Endothelial cell of umbilical vein (primary cell): ENCODE data around the gene KBTBD13. TPM values are rescaled to one million over a fixed set of nuclear protein-coding genes. Genes with fewer than 3 reads are reported as not detected.

Experiments
- BruUV-seq: library from RNA; stranded (reverse); fragments of 400-500 nt; replicated peaks from 2 replicates; lab custom pipeline; 2021; lab: Mats Ljungman, UMichigan
- CTCF ChIA-PET: fragments of 300-600, 350-600 bp; sonication (Branson Sonifier 250); formaldehyde crosslinking; loops from one replicate; lab custom pipeline; 2021; ENCODE audit warnings: antibody characterized with exemption, inconsistent platforms; lab: Charles Lee
- POLR2A ChIA-PET: fragments of 300-600, 350-600 bp; sonication (Branson Sonifier 250); formaldehyde crosslinking; loops from one replicate; lab custom pipeline; 2021; ENCODE audit warnings: antibody characterized with exemption, inconsistent platforms; lab: Charles Lee
- DNase-seq: peaks from one replicate; pipeline ENCODE4 v3.0.0-alpha.2; 2011; ENCODE audit warnings: low read depth, low spot score
- FAIRE-seq: peaks from 2 replicates; lab custom pipeline; 2011; peaks lifted over from hg19 to GRCh38; lab: Jason Lieb, UNC
- H2AFZ ChIP-seq: 2 replicates; pipeline ENCODE4 v1.6.0; 2012; ENCODE audit warnings: low read depth, low read length, control low read depth, inconsistent platforms
- H3K27ac ChIP-seq: 2 replicates; pipeline ENCODE4 v1.5.1; 2011; ENCODE audit warnings: low read depth, mild to moderate bottlenecking, control low read depth, low read length, moderate library complexity; ENCODE audit not compliant: insufficient read depth
- H3K27me3 ChIP-seq, 2 experiments: 2 replicates each; pipeline versions ENCODE4 v1.6.0 to v1.6.1; 2011; ENCODE audit warnings: low read length in 2 of 2, mixed read lengths in 1 of 2; ENCODE audit not compliant: control insufficient read depth in 2 of 2, insufficient read depth in 2 of 2
- H3K36me3 ChIP-seq, 2 experiments: 2 replicates in 1 of 2; 3 replicates in 1 of 2; pipeline ENCODE4 v1.5.1; 2011; ENCODE audit warnings: low read length in 2 of 2, mild to moderate bottlenecking in 1 of 2, moderate library complexity in 1 of 2; ENCODE audit not compliant: control insufficient read depth in 2 of 2, insufficient read depth in 2 of 2; ENCODE audit errors: extremely low read depth in 1 of 2
- H3K4me1 ChIP-seq: 3 replicates; pipeline ENCODE4 v1.5.1; 2011; ENCODE audit warnings: mild to moderate bottlenecking, low read length; ENCODE audit not compliant: control insufficient read depth, insufficient read depth; ENCODE audit errors: extremely low read depth
- H3K4me2 ChIP-seq: 2 replicates; pipeline ENCODE4 v1.6.1; 2011; ENCODE audit warnings: low read length, control low read depth, mixed read lengths; ENCODE audit not compliant: insufficient read depth
- H3K4me3 ChIP-seq, 3 experiments: fragments of 200-600 bp in 1 of 3; sonication (generic), shearing (Covaris generic) in 1 of 3; replicated peaks in 1 of 3; 2 replicates each; pipeline ENCODE4 v1.5.1; 2011 to 2016; ENCODE audit warnings: control low read depth in 3 of 3, low read length in 3 of 3, mild to moderate bottlenecking in 2 of 3, inconsistent platforms in 1 of 3, low read depth in 1 of 3, moderate library complexity in 1 of 3; ENCODE audit not compliant: insufficient read depth in 1 of 3
- H3K79me2 ChIP-seq: 2 replicates; pipeline ENCODE4 v1.6.0; 2012; ENCODE audit warnings: low read length, inconsistent platforms; ENCODE audit not compliant: control insufficient read depth, insufficient read depth
- H3K9ac ChIP-seq: replicated peaks from 2 replicates; pipeline ENCODE3; 2011; ENCODE audit warnings: low read length, control low read depth; ENCODE audit not compliant: insufficient read depth; ENCODE audit errors: extremely low read depth
- H3K9me1 ChIP-seq: replicated peaks from 3 replicates; pipeline ENCODE4 v1.6.0; 2011; ENCODE audit warnings: mild to moderate bottlenecking, low read length; ENCODE audit not compliant: control insufficient read depth, insufficient read depth; ENCODE audit errors: extremely low read depth
- H3K9me3 ChIP-seq: replicated peaks from 2 replicates; pipeline ENCODE4 v1.5.1; 2012; ENCODE audit warnings: low read length, inconsistent platforms; ENCODE audit not compliant: control insufficient read depth, insufficient read depth
- H4K20me1 ChIP-seq: replicated peaks from 2 replicates; pipeline ENCODE3; 2011; ENCODE audit warnings: mild to moderate bottlenecking, low read length; ENCODE audit not compliant: control insufficient read depth, insufficient read depth; ENCODE audit errors: extremely low read depth
- EZH2 ChIP-seq: IDR thresholded peaks from 2 replicates; pipeline ENCODE4 v1.6.1; 2012; ENCODE audit warnings: borderline replicate concordance, low read depth, mild to moderate bottlenecking, moderate library complexity, low read length, inconsistent platforms; ENCODE audit not compliant: severe bottlenecking
- FOS ChIP-seq: IDR thresholded peaks from 2 replicates; pipeline ENCODE4 v1.6.1; 2011; ENCODE audit warnings: mild to moderate bottlenecking, low read length, moderate library complexity, borderline replicate concordance; ENCODE audit not compliant: insufficient read depth
- JUN ChIP-seq: IDR thresholded peaks from 2 replicates; pipeline ENCODE4 v1.6.1; 2011; ENCODE audit warnings: borderline replicate concordance, low read depth; ENCODE audit not compliant: insufficient read length, insufficient read depth
- MYC ChIP-seq: IDR thresholded peaks from one replicate; pipeline ENCODE4 v1.6.1; 2011; ENCODE audit warnings: mild to moderate bottlenecking, low read depth, low read length
- POLR2A ChIP-seq: IDR thresholded peaks from 2 replicates; pipeline ENCODE4 v1.6.1; 2012; ENCODE audit warnings: low read depth, mild to moderate bottlenecking, control low read depth, low read length
- POLR2AphosphoS5 ChIP-seq: IDR thresholded peaks from 2 replicates; pipeline ENCODE4 v1.6.1; 2012; ENCODE audit warnings: low read depth, mild to moderate bottlenecking, control low read depth, low read length, moderate library complexity; ENCODE audit not compliant: insufficient read depth
- dilution Hi-C: fragments of 300-500 bp; cut with MboI; formaldehyde crosslinking; loops from one replicate; pipeline ENCODE4 v1.15.0; 2019; ENCODE audit warnings: low sequenced_read_pairs; ENCODE audit not compliant: extremely low pct_ligation_motif_present
- intact Hi-C: fragments of 100-400 bp; cut with micrococcal nuclease; formaldehyde crosslinking; loops from one replicate; pipeline ENCODE4 v1.10.0; 2022
- polyA plus RNA-seq, 4 experiments: library from polyadenylated mRNA; depleted of rRNA in 3 of 4; stranded (reverse) in 3 of 4; unstranded in 1 of 4; fragments of >200 nt; gene quantifications; 2 replicates each; pipeline versions ENCODE4 v1.2.1 to v1.2.3, GENCODE V29; 2011 to 2012; ENCODE audit warnings: missing spikeins in 1 of 4
- total RNA-seq: library from RNA; stranded (reverse); gene quantifications from 2 replicates; pipeline ENCODE4 v1.2.3, GENCODE V29; 2021

Gene KBTBD13
- total and polyA plus RNA-seq, 2 donors (not counting 3 experiments of a cell fraction or from before 2014, with no cell fraction given) = not detected

- Histone ChIP-seq H3K36me3 (no peaks in the 10 kb centered on the region), H3K4me3 (no peak overlapping the region), H3K4me1 (no peaks in the 10 kb centered on the region), H3K9me3 (no peaks in the 10 kb centered on the region), H2AFZ (no peak overlapping the region), H3K79me2 (no peaks in the 10 kb centered on the region), H3K4me2 (no peak overlapping the region), H4K20me1 (no peaks in the 10 kb centered on the region), H3K9ac (no peak overlapping the region), H3K27ac (no peak overlapping the region), H3K9me1 (no peaks in the 10 kb centered on the region), H3K27me3 (peaks cover 46 to 51% of the 10 kb centered on the region in 2 experiments)
- intact Hi-C loops (no loop called here), dilution Hi-C loops (no loop called here)
- POLR2A ChIA-PET = no interaction called here
- DNase-seq (no peak), FAIRE-seq (no peak)
- BruUV-seq = no TSS peak
- CTCF ChIA-PET = interaction anchor here (1.2 to 8.8 kb wide), 3 partner anchors 20 to 28 kb away, joined by 4 to 64 read pairs (median 36); no protein-coding TSS in a partner anchor
- TF ChIP-seq JUN (no peak), POLR2A (no peak), EZH2 (no peak)
Observed at GRCh38 chr15:65081758-65082157, 5.2 kb downstream of the KBTBD13 start.

GRCh38 chr15:65082303-65082953, 5.9 kb downstream of the KBTBD13 start:
- H3K4me2 ChIP-seq = no peak overlapping the region
- H2AFZ ChIP-seq = no peak overlapping the region
- no peak overlapping the region for H3K9ac ChIP-seq
- POLR2A ChIA-PET = no interaction called here
- H3K4me3 ChIP-seq = no peak overlapping the region
- no peaks in the 10 kb centered on the region for H3K79me2 ChIP-seq
- no peaks in the 10 kb centered on the region for H3K36me3 ChIP-seq
- no peak for FAIRE-seq
- peaks cover 41 to 48% of the 10 kb centered on the region in 2 experiments for H3K27me3 ChIP-seq
- DNase-seq = no peak
- no peaks in the 10 kb centered on the region for H3K9me1 ChIP-seq
- H3K9me3 ChIP-seq = no peaks in the 10 kb centered on the region
- BruUV-seq = no TSS peak
- TF ChIP-seq FOS (no peak), JUN (no peak), MYC (no peak), EZH2 (no peak), POLR2AphosphoS5 (no peak), POLR2A (no peak)
- no peak overlapping the region for H3K27ac ChIP-seq
- H3K4me1 ChIP-seq = no peaks in the 10 kb centered on the region
- H4K20me1 ChIP-seq = no peaks in the 10 kb centered on the region
- intact Hi-C loops (no loop called here), dilution Hi-C loops (no loop called here)
- CTCF ChIA-PET = interaction anchor here (0.8 to 8.8 kb wide), 10 partner anchors 8 to 127 kb away, joined by 3 to 64 read pairs (median 4); no protein-coding TSS in a partner anchor
